T-helper 1 cell treated with Interleukin-12 subunit alpha and Interleukin-12 subunit beta and Interleukin-4 antibody, amounts not matched to agents 30 μg/mL and 1 μg/mL, for 36 hours (primary cell): ENCODE data around the gene RFXANK.
"Not testable (repeated sequence)": the region's sequence is repeated elsewhere in the genome, so short reads cannot be mapped to it uniquely, and the experiment has no call there.

Experiments used
- H3K27ac Mint-ChIP-seq: one replicate; pipeline ENCODE4 v1.8.0; 2021; ENCODE audit warnings: mild to moderate bottlenecking, mixed read lengths
- H3K27me3 Mint-ChIP-seq: one replicate; pipeline ENCODE4 v1.8.0; 2021; ENCODE audit warnings: low read depth, mixed read lengths
- H3K36me3 Mint-ChIP-seq: one replicate; pipeline ENCODE4 v1.8.0; 2021; ENCODE audit warnings: low read depth, mixed read lengths
- H3K4me1 Mint-ChIP-seq: one replicate; pipeline ENCODE4 v1.8.0; 2021; ENCODE audit warnings: low read depth, mixed read lengths
- H3K4me3 Mint-ChIP-seq: one replicate; pipeline ENCODE4 v1.8.0; 2021; ENCODE audit warnings: mild to moderate bottlenecking, moderate library complexity, mixed read lengths
- H3K9me3 Mint-ChIP-seq: one replicate; pipeline ENCODE4 v1.8.0; 2021; ENCODE audit warnings: mixed read lengths

The RFXANK gene

DNA sequence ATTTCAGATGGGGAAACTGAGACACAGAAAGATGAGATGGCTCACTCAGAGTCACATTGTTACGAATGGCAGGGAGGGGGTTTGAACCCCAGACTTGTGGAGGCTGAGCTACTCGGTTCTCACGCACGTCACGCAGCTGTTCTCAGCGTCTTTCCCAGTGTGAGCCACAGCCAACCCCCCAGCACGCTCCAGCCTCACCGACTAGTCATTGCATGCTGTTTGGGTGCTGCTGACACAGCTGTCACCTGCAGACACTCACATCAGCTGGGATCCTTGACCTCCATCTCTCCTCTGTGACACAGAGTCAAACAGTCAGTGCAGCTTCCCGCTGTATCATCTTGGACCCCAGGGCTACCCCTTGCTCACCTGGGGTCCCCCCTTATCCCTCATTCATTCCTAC lies 17.3 kb downstream of the RFXANK start:
- H3K4me3 Mint-ChIP-seq = no peak overlapping the region
- H3K4me1 Mint-ChIP-seq = peaks cover 17% of the 10 kb centered on the region
- peaks cover 12% of the 10 kb centered on the region for H3K36me3 Mint-ChIP-seq
- H3K9me3 Mint-ChIP-seq = peaks cover 13% of the 10 kb centered on the region
- H3K27me3 Mint-ChIP-seq = peaks cover 29% of the 10 kb centered on the region
- H3K27ac Mint-ChIP-seq = no peak overlapping the region

DNA sequence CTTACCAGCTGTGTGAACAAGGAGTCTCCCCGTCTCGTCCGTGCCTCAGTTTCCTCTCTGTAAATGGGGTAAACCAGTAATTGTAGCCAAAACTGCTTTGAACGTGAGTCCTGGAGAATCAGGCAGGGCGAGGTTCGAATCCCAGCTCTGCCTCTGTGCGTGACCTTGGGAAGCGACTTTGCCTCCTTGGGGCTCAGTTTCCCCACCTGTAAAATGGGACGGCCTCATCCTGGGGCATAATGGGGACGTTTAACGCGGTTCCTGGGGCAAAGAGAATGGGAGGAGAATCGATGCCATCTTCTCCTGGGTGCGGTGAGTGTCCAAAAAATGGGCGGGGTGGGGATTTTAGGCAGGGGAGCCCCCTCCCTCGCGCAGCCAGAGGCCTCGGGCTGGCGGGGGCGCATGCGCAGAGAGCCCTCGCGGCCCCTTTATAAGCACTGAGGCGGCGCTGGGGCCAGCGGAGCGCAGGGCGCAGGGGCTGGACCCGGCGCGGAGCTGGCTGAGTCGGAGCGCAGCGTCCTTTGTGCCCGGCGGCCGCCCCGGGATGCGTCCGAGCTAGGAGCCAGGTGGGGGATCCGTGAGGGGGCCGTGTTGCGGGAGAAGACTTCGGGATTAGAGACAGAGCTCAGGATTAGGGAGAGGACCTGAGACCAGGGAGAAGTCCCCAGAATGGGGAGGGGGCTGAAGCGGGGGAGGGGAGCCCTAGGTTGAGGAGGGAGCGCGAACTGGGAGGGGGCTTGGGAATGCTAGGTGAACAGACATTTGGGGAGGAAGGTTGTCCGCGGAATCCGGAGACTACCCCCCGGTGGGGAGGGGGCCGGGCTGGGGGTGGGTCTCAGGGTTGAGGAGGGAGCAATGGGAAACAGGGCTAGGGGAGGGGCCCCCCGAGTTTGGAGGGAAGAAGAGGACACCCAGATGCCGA lies 19.7 kb downstream of the RFXANK start, which contains the start of gene NCAN:
NCAN (plus strand) TSS at position 460 of the 922 bp plus-strand sequence. CDS start 4,996 bp downstream, outside the sequence.
- no peak within 1 kb of the TSS for H3K4me3 Mint-ChIP-seq
- H3K4me1 Mint-ChIP-seq = peaks cover 17% of the 10 kb centered on the region
- H3K36me3 Mint-ChIP-seq = peaks cover 12% of the 10 kb centered on the region
- H3K9me3 Mint-ChIP-seq = peaks cover 12% of the 10 kb centered on the region
- H3K27me3 Mint-ChIP-seq = peaks cover 33% of the 10 kb centered on the region
- no peak within 1 kb of the TSS for H3K27ac Mint-ChIP-seq

DNA sequence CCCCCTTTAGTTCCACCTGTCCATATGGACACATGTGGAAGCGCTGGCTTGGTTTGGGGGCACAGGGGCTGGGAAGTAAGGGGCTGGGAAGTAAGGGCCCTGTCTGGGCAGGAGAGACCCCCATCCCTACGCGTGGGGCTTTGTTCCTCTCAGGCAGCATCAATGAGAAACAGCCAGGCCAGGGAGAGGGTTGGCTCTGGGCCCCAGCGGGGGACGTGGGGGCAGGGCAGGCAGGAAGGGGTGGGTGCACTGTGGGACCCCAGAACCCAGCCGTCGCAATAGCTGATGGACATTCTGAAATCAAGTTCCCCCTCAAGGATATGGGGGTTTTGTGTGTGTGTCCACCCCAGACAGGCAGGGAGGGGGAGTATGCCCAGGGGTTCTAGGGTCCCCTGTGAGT lies 20.9 kb downstream of the RFXANK start:
- Mint-ChIP-seq H3K4me1 (peaks cover 5% of the 10 kb centered on the region), H3K27ac (no peak overlapping the region), H3K36me3 (no peaks in the 10 kb centered on the region), H3K4me3 (no peak overlapping the region), H3K9me3 (peaks cover under 1% of the 10 kb centered on the region), H3K27me3 (peaks cover 33% of the 10 kb centered on the region)

DNA sequence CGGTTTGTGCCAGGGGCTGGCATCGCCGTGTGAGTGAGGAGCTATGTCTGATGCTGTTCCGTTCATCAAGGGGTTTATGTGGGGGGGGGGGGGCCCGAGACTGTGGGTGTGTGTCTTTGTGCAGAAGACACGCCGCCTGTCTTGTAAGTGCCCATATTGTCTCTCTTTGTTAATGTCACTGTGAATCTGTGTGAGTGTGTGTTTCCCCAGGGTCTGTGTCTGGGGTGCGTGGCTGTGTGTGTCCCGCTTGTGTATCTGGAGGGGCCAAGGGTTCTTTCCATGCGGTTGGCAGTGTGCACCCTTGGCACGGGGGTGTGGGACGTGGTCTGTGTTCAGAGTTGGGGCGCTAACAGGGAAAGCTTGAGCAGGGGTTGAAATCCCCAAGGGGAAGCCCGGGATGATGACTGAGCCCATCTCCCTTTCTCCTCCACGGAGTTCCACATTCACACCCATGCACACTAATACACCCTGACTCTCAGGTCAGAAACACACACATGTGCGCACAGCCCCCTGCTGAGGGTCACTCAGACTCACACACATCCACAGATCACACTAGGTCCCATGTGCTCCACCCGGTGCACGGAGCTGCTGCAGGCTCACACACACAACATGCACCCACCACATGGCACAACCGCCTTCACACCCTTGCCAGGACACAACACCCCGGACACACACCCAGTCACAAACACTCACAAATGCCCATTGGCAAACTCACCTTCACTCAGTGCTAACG lies 21.5 kb downstream of the RFXANK start:
- no peak overlapping the region for H3K4me3 Mint-ChIP-seq
- H3K9me3 Mint-ChIP-seq = no peaks in the 10 kb centered on the region
- peaks cover 33% of the 10 kb centered on the region for H3K27me3 Mint-ChIP-seq
- peaks cover 5% of the 10 kb centered on the region for H3K4me1 Mint-ChIP-seq
- no peaks in the 10 kb centered on the region for H3K36me3 Mint-ChIP-seq
- H3K27ac Mint-ChIP-seq = no peak overlapping the region

DNA sequence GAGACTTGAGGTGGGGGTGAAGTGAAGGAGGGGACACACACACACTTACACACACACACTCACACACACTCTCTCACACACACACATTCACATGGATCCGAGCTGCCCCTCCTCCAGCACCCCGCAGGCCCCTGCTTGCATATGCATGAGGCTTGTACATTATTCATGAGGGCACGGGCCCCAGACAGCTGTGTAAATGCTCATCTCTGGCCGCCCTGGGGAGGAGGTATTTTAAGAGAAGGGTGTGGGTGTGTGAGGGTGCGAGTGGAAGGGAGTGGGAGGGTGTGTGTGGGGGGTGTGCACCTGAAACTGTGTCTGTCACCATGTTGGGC lies 22.1 kb downstream of the RFXANK start:
- Mint-ChIP-seq H3K9me3 (no peaks in the 10 kb centered on the region), H3K36me3 (no peaks in the 10 kb centered on the region), H3K27ac (no peak overlapping the region), H3K4me3 (no peak overlapping the region), H3K4me1 (peaks cover 5% of the 10 kb centered on the region), H3K27me3 (peaks cover 33% of the 10 kb centered on the region)

DNA sequence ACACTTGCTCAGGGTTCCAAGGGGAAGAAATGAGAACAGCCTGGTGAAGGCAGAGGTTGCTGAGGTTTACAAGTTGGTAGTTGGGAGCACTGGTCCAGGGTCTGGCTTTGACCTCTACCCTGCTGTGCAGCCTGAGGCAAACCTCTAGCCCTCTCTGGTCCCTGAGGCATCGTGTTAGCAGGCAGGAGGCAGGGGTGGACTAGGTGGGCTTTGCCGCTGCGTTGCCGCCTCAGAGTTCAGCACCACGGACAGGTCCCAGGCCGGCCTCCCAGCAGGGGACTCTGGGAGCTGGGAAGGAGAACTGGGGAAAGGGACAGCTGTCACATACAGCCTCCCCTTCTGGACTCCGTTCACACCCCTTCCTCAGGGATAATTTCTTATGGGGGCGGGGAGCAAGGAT lies 22.8 kb downstream of the RFXANK start:
- H3K27ac Mint-ChIP-seq = no peak overlapping the region
- no peak overlapping the region for H3K4me3 Mint-ChIP-seq
- peaks cover 2% of the 10 kb centered on the region for H3K4me1 Mint-ChIP-seq
- H3K9me3 Mint-ChIP-seq = no peaks in the 10 kb centered on the region
- peaks cover 33% of the 10 kb centered on the region for H3K27me3 Mint-ChIP-seq
- no peaks in the 10 kb centered on the region for H3K36me3 Mint-ChIP-seq

DNA sequence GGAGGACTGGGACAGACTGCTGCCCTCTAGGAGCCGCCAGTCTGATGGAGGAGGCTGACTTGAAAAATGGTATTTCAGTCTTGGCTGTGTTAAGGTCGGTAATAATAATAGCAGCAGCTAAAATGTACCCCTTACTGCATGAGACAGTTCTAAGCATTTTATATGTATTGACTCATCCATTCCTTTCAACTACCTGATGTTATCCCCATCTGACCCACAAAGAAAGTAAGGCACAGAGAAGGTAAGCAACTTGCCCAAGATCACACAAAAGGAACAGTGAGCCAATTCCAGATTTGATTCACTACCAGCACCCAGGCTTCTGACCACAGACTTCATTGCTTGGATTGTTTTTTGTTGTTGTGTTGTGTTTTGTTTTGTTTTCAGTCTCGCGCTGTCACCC lies 23.7 kb downstream of the RFXANK start:
- Mint-ChIP-seq H3K4me1 (peaks cover 2% of the 10 kb centered on the region), H3K4me3 (no peak overlapping the region), H3K27ac (no peak overlapping the region), H3K9me3 (no peaks in the 10 kb centered on the region), H3K36me3 (no peaks in the 10 kb centered on the region), H3K27me3 (peaks cover 29% of the 10 kb centered on the region)

DNA sequence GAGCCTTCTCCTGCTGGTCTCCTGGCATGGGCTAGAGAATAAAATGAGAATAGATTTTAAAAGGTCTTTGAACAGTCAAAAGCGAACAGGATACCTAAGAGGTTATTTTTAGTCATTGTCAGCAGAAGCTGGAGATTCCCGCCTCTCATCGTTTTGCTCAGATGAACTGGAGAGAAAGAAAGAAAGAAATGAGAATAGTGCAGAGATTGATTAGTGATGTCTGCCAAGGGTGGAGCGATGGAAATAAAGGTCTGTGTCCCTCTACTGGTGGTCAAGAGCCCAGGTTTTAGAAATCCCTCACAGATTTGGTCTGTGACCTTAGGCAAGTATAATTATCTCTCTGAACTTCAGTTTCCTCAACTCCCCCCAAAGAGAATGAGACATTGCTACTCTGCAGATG lies 25.0 kb downstream of the RFXANK start:
- Mint-ChIP-seq H3K4me3 (no peak overlapping the region), H3K4me1 (peaks cover 2% of the 10 kb centered on the region), H3K27ac (no peak overlapping the region), H3K9me3 (no peaks in the 10 kb centered on the region), H3K27me3 (peaks cover 21% of the 10 kb centered on the region), H3K36me3 (no peaks in the 10 kb centered on the region)

DNA sequence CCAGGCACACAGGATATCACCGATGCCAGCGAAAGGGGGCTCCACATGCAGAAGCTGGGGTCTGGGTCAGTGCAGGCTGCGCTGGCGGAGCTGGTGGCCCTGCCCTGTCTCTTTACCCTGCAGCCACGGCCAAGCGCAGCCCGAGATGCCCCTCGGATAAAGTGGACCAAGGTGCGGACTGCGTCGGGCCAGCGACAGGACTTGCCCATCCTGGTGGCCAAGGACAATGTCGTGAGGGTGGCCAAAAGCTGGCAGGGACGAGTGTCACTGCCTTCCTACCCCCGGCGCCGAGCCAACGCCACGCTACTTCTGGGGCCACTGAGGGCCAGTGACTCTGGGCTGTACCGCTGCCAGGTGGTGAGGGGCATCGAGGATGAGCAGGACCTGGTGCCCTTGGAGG lies 26.9 kb downstream of the RFXANK start:
- H3K27ac Mint-ChIP-seq = no peak overlapping the region

DNA sequence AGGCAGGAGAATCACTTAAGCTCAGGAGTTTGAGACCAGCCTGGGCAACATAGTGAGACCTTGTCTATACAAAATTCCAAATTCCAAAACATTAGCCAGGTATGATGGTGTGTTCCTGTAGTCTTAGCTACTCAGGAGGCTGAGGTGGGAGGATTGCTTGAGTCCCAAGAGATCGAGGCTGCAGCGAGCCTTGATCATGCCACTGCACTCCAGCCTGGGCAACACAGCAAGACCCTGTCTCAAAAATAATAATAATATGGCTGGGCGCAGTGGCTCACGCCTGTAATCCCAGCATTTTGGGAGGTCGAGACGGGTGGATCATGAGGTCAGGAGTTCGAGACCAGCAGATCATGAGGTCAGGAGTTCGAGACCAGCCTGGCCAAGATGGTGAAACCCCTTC lies 28.9 kb downstream of the RFXANK start:
- not testable (repeated sequence) for H3K36me3 Mint-ChIP-seq, H3K27ac Mint-ChIP-seq, H3K9me3 Mint-ChIP-seq, H3K4me3 Mint-ChIP-seq, H3K4me1 Mint-ChIP-seq
- H3K27me3 Mint-ChIP-seq = peaks cover 13% of the 10 kb centered on the region

More for the DNA sequence above, 26.9 kb downstream of the RFXANK start:
- Mint-ChIP-seq H3K4me3 (no peak overlapping the region), H3K9me3 (no peaks in the 10 kb centered on the region), H3K36me3 (no peaks in the 10 kb centered on the region), H3K4me1 (no peaks in the 10 kb centered on the region), H3K27me3 (peaks cover 15% of the 10 kb centered on the region)

DNA sequence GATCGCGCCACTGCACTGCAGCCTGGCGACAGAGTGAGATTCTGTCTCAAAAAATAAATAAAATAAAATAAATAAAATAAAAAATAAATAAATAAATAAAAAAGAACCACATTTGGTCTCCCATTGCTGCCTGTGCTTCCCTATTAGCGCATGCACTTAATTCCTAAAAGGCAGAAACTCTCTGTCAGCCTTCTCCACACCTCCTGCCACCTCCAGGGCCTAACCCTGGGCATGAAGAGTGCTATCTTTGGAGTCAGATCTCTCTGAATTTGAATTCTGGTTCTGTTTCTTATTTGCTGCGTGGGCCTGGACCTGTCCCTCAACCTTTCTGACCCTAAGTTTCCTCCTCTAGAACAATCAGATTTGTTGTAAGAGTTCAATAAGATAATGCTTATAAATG lies 31.0 kb downstream of the RFXANK start:
- Mint-ChIP-seq H3K9me3 (no peaks in the 10 kb centered on the region), H3K27me3 (peaks cover 13% of the 10 kb centered on the region), H3K4me1 (peaks cover 3% of the 10 kb centered on the region), H3K36me3 (no peaks in the 10 kb centered on the region), H3K4me3 (no peak overlapping the region), H3K27ac (no peak overlapping the region)

DNA sequence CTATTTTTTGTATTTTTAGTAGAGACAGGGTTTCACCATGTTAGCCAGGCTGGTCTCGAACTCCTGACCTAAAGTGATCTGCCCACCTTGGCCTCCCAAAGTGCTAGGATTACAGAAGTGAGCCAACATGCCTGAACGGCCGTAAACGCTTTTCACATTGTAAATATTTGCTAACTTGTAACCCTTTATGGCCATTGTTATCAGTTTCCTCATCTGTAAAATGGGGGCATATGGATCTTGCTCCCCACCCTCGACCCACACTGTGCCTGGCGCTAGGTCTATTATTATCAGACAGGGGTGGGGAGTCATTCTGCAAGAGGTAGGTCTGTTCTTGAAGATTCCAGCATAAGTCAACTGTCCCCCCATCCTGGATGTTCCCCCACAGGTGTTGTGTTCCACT lies 31.6 kb downstream of the RFXANK start:
- Mint-ChIP-seq H3K27me3 (peaks cover 13% of the 10 kb centered on the region), H3K27ac (no peak overlapping the region), H3K4me1 (peaks cover 3% of the 10 kb centered on the region), H3K9me3 (no peaks in the 10 kb centered on the region), H3K36me3 (no peaks in the 10 kb centered on the region), H3K4me3 (no peak overlapping the region)

DNA sequence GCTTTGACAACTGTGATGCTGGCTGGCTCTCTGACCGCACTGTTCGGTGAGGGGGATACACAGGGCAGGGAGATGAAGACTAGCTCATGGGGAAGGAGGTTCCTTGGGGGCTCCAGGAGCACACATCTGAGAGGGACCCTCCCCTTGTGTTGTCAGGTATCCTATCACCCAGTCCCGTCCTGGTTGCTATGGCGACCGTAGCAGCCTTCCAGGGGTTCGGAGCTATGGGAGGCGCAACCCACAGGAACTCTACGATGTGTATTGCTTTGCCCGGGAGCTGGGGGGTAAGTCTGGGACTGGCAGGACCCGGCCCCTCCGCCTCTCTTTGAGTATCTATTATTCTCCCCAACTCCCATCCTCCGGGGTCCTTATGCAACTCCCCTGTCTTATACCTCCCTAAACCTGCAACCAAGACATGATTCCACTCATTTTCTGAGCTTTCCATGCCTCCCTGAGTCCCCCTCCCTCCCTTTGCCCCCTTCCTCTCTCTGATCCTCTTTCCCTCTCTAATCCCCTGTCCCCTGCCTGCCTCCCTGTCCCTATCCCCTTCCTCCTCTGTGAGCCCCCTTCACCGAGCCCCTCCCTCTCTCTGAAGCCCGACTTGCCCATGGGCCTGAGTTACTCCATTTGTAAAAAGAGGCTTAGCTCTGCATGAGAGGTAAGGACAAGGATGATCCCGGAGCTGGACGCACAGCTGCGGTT lies 32.2 kb downstream of the RFXANK start:
- peak overlapping the region; percentile 53 for H3K4me3 Mint-ChIP-seq
- H3K9me3 Mint-ChIP-seq = no peaks in the 10 kb centered on the region
- no peaks in the 10 kb centered on the region for H3K36me3 Mint-ChIP-seq
- peaks cover 13% of the 10 kb centered on the region for H3K27me3 Mint-ChIP-seq
- H3K27ac Mint-ChIP-seq = no peak overlapping the region
- peaks cover 3% of the 10 kb centered on the region for H3K4me1 Mint-ChIP-seq

DNA sequence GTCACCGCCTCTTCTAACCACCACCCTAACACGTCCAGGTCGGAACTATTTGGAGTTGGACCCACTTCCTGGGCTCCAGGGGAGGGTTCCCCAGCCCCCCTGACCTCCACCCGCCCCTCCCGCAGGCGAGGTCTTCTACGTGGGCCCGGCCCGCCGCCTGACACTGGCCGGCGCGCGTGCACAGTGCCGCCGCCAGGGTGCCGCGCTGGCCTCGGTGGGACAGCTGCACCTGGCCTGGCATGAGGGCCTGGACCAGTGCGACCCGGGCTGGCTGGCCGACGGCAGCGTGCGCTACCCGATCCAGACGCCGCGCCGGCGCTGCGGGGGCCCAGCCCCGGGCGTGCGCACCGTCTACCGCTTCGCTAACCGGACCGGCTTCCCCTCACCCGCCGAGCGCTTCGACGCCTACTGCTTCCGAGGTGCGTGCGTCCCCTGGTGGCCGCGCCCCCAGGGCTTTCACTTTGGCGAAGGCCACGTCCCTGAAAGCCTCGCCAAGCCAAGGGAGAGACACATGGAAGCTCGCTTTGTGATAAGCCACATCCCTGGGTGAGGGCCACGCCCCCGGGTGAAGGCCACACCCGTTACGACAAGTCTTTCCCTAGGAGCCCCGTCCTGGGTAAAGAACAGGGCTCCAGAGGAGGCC lies 32.9 kb downstream of the RFXANK start:
- H3K27ac Mint-ChIP-seq = no peak overlapping the region

More for the DNA sequence above, 32.9 kb downstream of the RFXANK start:
- H3K27me3 Mint-ChIP-seq = peaks cover 13% of the 10 kb centered on the region
- H3K4me3 Mint-ChIP-seq = peak overlapping the region; percentile 79
- H3K4me1 Mint-ChIP-seq = peaks cover 3% of the 10 kb centered on the region
- H3K9me3 Mint-ChIP-seq = no peaks in the 10 kb centered on the region
- no peaks in the 10 kb centered on the region for H3K36me3 Mint-ChIP-seq
